Measurements from ENCODE around the gene LKAAEAR1. TPM values are rescaled to one million over a fixed set of nuclear protein-coding genes. Genes with fewer than 3 reads are reported as not detected.

Gene LKAAEAR1
- total RNA-seq, 2 donors from 2014 or later: not detected

DNA sequence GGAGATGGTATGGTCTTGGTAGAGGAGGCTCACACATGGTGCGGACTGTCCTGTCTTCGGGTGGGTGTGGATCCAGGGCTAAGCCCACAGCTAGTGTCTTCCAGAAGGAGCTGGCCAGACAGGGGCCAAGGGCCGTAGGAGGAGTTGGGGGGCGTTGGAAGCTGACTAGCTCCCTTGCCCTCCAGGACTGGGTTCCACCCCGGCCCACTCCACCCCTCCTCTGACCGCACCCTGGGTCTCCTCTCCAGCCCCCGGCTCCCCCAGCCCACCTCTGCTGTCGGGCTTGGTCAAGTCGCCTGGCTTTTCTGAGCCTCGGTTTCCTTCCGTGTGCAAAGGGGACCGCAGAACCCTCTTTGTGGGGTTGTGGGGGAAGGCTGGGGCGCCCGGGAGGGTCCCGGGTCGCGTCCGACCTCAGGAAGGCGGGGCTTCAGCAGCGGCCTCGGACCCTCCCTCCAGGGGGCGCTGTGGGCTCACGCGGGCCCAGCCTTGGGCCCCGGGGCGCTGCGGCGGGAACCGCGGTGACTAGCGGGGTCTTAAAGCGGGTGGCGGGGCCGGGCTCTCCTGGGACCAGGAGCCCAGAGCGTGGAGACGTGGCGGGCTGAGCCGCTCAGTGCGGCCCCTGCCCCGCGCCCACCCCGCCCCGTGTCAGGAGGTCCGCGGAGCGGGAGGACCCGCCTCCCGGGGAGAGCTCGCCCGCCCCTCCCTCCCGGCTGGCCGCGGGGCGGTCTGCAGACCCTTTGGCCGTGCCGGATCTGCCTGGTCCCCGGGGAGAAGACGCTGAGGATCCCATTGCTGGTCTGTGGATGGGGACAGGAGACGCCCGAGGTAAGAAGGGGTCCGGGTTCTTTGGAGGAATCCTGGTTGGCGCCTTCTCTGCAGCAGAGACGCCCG lies 17.8 kb upstream of the LKAAEAR1 start:
- no peaks in the 10 kb centered on the region for H3K36me3 Mint-ChIP-seq (ENCODE audit: low read depth)
- Histone ChIP-seq H3K27ac (ENCODE audit: low read depth, low read length) (no peak overlapping the region), H3K36me3 (ENCODE audit: control insufficient read depth, insufficient read depth, low read length) (no peaks in the 10 kb centered on the region), H3K27me3 (ENCODE audit: control insufficient read depth, insufficient read depth, low read length, poor library complexity, severe bottlenecking) (peaks cover 33% of the 10 kb centered on the region), H3K9me3 (ENCODE audit: control insufficient read depth, low read length) (no peaks in the 10 kb centered on the region), H3K4me3 (ENCODE audit: low read length) (peak overlapping the region; percentile 77), H3K4me1 (ENCODE audit: control insufficient read depth, insufficient read depth, low read length) (no peaks in the 10 kb centered on the region), H3K9ac (ENCODE audit: extremely low read depth, low read length, poor library complexity, severe bottlenecking) (peak overlapping the region; percentile 20)
- H3K27me3 Mint-ChIP-seq (ENCODE audit: insufficient read depth): peaks cover 28% of the 10 kb centered on the region
- TF ChIP-seq, protein P1, sequence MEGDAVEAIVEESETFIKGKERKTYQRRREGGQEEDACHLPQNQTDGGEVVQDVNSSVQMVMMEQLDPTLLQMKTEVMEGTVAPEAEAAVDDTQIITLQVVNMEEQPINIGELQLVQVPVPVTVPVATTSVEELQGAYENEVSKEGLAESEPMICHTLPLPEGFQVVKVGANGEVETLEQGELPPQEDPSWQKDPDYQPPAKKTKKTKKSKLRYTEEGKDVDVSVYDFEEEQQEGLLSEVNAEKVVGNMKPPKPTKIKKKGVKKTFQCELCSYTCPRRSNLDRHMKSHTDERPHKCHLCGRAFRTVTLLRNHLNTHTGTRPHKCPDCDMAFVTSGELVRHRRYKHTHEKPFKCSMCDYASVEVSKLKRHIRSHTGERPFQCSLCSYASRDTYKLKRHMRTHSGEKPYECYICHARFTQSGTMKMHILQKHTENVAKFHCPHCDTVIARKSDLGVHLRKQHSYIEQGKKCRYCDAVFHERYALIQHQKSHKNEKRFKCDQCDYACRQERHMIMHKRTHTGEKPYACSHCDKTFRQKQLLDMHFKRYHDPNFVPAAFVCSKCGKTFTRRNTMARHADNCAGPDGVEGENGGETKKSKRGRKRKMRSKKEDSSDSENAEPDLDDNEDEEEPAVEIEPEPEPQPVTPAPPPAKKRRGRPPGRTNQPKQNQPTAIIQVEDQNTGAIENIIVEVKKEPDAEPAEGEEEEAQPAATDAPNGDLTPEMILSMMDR (conservative IDR thresholded peaks at IDR 0.05): peak; percentile 98
- 13 to 16% methylated on average over 14 to 64 of the region's 64 CpGs for WGBS, 2 experiments (ENCODE audit: insufficient coverage in 1 of 2, insufficient read length in 1 of 2)
- peak; percentile 92 for DNase-seq
- H3K9me3 Mint-ChIP-seq: no peaks in the 10 kb centered on the region
- H3K4me1 Mint-ChIP-seq: no peaks in the 10 kb centered on the region
- no peak overlapping the region for H3K27ac Mint-ChIP-seq
- peak overlapping the region; percentile 63 for H3K4me3 Mint-ChIP-seq

DNA sequence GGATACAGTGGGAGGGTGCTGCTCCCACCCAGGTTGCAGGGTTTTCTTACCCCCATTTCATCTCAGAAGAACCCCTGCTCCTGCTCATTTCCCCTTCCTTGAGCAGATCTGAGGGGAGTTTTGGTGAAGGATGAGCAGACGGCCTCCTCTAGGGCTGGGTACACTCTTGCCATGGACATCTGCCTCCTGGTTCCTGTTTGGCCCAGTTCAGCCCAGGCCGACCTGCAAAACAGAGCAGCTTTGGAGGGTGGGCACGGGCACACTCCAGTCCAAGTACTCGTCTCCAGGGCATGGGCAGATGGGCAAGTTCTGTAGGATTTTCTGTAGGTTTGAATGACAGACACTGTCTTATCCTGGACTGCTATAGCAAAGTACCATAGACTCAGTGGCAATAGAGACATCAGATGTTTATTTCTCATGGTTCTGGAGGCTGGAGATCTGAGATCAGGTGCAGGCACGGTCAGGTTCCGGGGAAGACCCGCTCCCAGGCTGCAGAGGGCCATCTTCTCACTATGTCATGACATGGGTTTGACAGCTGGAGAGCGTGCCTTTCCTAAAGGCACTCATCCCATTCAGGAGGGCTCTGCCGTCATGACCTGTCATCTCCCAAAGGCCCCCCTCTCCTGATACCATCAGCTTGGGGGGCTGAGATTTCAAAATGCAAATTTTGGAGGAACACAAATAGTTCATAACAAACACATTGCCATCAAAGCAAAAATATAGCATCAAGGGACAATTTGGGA lies 16.9 kb upstream of the LKAAEAR1 start:
- Histone ChIP-seq H3K4me3 (ENCODE audit: low read length) (no peak overlapping the region), H3K4me1 (ENCODE audit: control insufficient read depth, insufficient read depth, low read length) (no peaks in the 10 kb centered on the region), H3K9ac (ENCODE audit: extremely low read depth, low read length, poor library complexity, severe bottlenecking) (no peak overlapping the region), H3K27ac (ENCODE audit: low read depth, low read length) (no peak overlapping the region), H3K27me3 (ENCODE audit: control insufficient read depth, insufficient read depth, low read length, poor library complexity, severe bottlenecking) (peaks cover 33% of the 10 kb centered on the region), H3K36me3 (ENCODE audit: control insufficient read depth, insufficient read depth, low read length) (no peaks in the 10 kb centered on the region), H3K9me3 (ENCODE audit: control insufficient read depth, low read length) (no peaks in the 10 kb centered on the region)
- H3K27ac Mint-ChIP-seq: no peak overlapping the region
- peaks cover 7% of the 10 kb centered on the region for H3K36me3 Mint-ChIP-seq (ENCODE audit: low read depth)
- H3K4me1 Mint-ChIP-seq: no peaks in the 10 kb centered on the region
- peaks cover 28% of the 10 kb centered on the region for H3K27me3 Mint-ChIP-seq (ENCODE audit: insufficient read depth)
- WGBS, 2 experiments (ENCODE audit: insufficient coverage in 1 of 2, insufficient read length in 1 of 2): 88 to 93% methylated on average over 5 to 9 of the region's 9 CpGs
- H3K4me3 Mint-ChIP-seq: no peak overlapping the region
- TF ChIP-seq, protein P1 (conservative IDR thresholded peaks at IDR 0.05): no peak
- peaks cover 2% of the 10 kb centered on the region for H3K9me3 Mint-ChIP-seq
- DNase-seq: no peak

GRCh38 chr20:64100566-64100888 lies 16.3 kb upstream of the LKAAEAR1 start:
- WGBS, 2 experiments (ENCODE audit: insufficient coverage in 1 of 2, insufficient read length in 1 of 2): 73 to 81% methylated on average over 2 to 4 of the region's 4 CpGs
- H3K36me3 Mint-ChIP-seq (ENCODE audit: low read depth): peaks cover 7% of the 10 kb centered on the region

More at GRCh38 chr20:64100566-64100888, 16.3 kb upstream of the LKAAEAR1 start:
- peaks cover 33% of the 10 kb centered on the region for H3K27me3 ChIP-seq (ENCODE audit: control insufficient read depth, insufficient read depth, low read length, poor library complexity, severe bottlenecking)
- H3K27ac Mint-ChIP-seq: no peak overlapping the region
- H3K27ac ChIP-seq (ENCODE audit: low read depth, low read length): no peak overlapping the region
- H3K4me1 Mint-ChIP-seq: no peaks in the 10 kb centered on the region
- H3K27me3 Mint-ChIP-seq (ENCODE audit: insufficient read depth): peaks cover 29% of the 10 kb centered on the region
- TF ChIP-seq, protein P1 (conservative IDR thresholded peaks at IDR 0.05): no peak
- no peak overlapping the region for H3K9ac ChIP-seq (ENCODE audit: extremely low read depth, low read length, poor library complexity, severe bottlenecking)
- peaks cover 2% of the 10 kb centered on the region for H3K9me3 Mint-ChIP-seq
- no peaks in the 10 kb centered on the region for H3K4me1 ChIP-seq (ENCODE audit: control insufficient read depth, insufficient read depth, low read length)
- no peak overlapping the region for H3K4me3 Mint-ChIP-seq
- H3K36me3 ChIP-seq (ENCODE audit: control insufficient read depth, insufficient read depth, low read length): no peaks in the 10 kb centered on the region
- DNase-seq: no peak
- no peaks in the 10 kb centered on the region for H3K9me3 ChIP-seq (ENCODE audit: control insufficient read depth, low read length)
- H3K4me3 ChIP-seq (ENCODE audit: low read length): no peak overlapping the region
